NK-92 treated with Interleukin-12 subunit alpha and Interleukin-12 subunit beta, amount 100 ng/mL, for 24 hours (cell line): Measurements from ENCODE around the gene MDM4.
"Not testable (repeated sequence)": the region's sequence is repeated elsewhere in the genome, so short reads cannot be mapped to it uniquely, and the experiment has no call there.

Experiments used
- DNase-seq: peaks from one replicate; lab custom pipeline; 2025; lab: John Stamatoyannopoulos, UW

The MDM4 gene

GRCh38 chr1:204517382-204517781 is 1.2 kb downstream of the MDM4 start:
- not testable (repeated sequence) for DNase-seq

- no peak for DNase-seq
These were observed 4.9 kb downstream of the MDM4 start for GRCh38 chr1:204520834-204521709.

GRCh38 chr1:204521941-204522521 is 5.8 kb downstream of the MDM4 start:
- DNase-seq, result not testable (repeated sequence)

GRCh38 chr1:204523605-204524215 is 7.5 kb downstream of the MDM4 start:
- no peak for DNase-seq

- DNase-seq, result no peak
These were observed 8.8 kb downstream of the MDM4 start for GRCh38 chr1:204524986-204525385.

- no peak for DNase-seq
These were observed 12.0 kb downstream of the MDM4 start for GRCh38 chr1:204528241-204528640.

GRCh38 chr1:204528677-204529076 is 12.5 kb downstream of the MDM4 start:
- no peak for DNase-seq

- no peak for DNase-seq
These were observed 13.2 kb downstream of the MDM4 start for GRCh38 chr1:204529371-204529895.

GRCh38 chr1:204530932-204531331 is 14.7 kb downstream of the MDM4 start:
- no peak for DNase-seq

- DNase-seq, result no peak
These were observed 16.6 kb downstream of the MDM4 start for GRCh38 chr1:204532832-204533231.

GRCh38 chr1:204541626-204542025 is 25.4 kb downstream of the MDM4 start:
- DNase-seq, result no peak

- no peak for DNase-seq
These were observed 28.1 kb downstream of the MDM4 start for GRCh38 chr1:204544321-204544720.

GRCh38 chr1:204545202-204545601 is 29.0 kb downstream of the MDM4 start:
- DNase-seq, result no peak

GRCh38 chr1:204545881-204546280 is 29.7 kb downstream of the MDM4 start:
- DNase-seq, result no peak

- DNase-seq, result no peak
These were observed 32.1 kb downstream of the MDM4 start for GRCh38 chr1:204548265-204548664.

GRCh38 chr1:204549313-204549712 is 33.1 kb downstream of the MDM4 start:
- DNase-seq, result no peak

- DNase-seq, result no peak
These were observed 34.7 kb downstream of the MDM4 start for GRCh38 chr1:204550926-204551325.

GRCh38 chr1:204556458-204557052 is 40.3 kb downstream of the MDM4 start:
- DNase-seq, result no peak

- no peak for DNase-seq
These were observed 42.3 kb downstream of the MDM4 start for GRCh38 chr1:204558467-204558866.

GRCh38 chr1:204560002-204560401 is 43.8 kb downstream of the MDM4 start:
- not testable (repeated sequence) for DNase-seq

GRCh38 chr1:204560590-204561150 is 44.5 kb downstream of the MDM4 start:
- no peak for DNase-seq
